Suprapubic skin (tissue), 3 donors: ENCODE results near the gene XAB2.

ENCODE experiments used
- CTCF ChIP-seq, 2 donors: fragments of 200-600 bp in 1 of 2; fragments of 450-650 bp in 1 of 2; sonication (generic) in 1 of 2; IDR thresholded peaks; one replicate each; pipeline ENCODE4 v1.5.1; 2016 to 2019; ENCODE audit warnings: antibody characterized with exemption in 2 of 2, mild to moderate bottlenecking in 1 of 2, moderate library complexity in 1 of 2
- POLR2A ChIP-seq, 2 donors: fragments of 450-650 bp; IDR thresholded peaks; one replicate each; pipeline ENCODE4 v1.6.1; 2017; ENCODE audit warnings: antibody characterized with exemption in 2 of 2, mild to moderate bottlenecking in 2 of 2, moderate library complexity in 2 of 2

GRCh38 chr19:7661744-7662538, 32.6 kb upstream of the XAB2 start:
- TF ChIP-seq CTCF (IDR thresholded peaks at IDR 0.05) = no peak
- TF ChIP-seq POLR2A (IDR thresholded peaks at IDR 0.05) = no peak
